Measurements from ENCODE around the gene MRAP.
"Not testable (repeated sequence)": the region's sequence is repeated elsewhere in the genome, so short reads cannot be mapped to it uniquely, and the experiment has no call there.

Gene MRAP

DNA sequence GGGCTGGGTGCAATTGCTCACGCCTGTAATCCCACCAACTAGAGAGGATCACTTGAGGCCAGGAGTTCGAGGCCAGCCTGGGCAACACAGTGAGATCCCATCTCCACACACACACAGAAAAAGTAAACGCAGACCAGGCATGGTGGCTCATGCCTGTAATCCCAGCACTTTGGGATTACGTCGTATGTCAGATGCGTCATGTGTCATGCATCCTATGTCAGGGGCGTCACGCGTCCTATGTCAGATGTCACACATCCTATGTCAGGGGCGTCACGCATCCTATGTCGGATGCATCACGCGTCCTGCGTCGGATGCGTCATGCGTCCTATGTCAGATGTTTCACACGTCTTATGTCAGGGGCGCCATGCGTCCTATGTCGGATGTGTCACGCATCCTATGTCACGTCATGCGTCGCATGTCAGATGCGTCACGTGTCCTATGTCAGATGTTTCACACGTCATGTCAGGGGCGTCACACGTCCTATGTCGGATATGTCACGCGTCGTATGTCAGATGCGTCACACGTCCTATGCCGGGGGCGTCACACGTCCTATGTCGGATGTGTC, 1.5 kb downstream of the MRAP start:
- no peak for DNase-seq

DNA sequence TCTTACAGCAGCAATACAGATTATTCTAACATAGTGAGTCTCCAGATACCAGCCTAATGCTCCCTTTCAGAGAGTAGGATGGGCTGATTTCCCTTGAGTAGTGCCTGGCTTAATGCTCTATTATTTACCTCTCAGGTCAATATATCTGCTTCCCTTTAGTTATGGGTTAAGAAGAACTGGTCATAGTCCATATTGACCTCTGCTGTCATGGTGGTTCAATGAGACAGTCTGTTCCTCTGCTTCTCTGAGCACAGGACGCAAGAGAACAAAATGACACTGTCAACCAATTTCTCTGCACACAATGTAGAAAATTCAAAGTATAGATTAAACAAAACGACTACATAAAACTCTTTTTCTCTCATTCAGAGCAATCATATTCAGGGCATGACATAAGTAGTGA, 2.9 kb downstream of the MRAP start:
- DNase-seq = no peak

DNA sequence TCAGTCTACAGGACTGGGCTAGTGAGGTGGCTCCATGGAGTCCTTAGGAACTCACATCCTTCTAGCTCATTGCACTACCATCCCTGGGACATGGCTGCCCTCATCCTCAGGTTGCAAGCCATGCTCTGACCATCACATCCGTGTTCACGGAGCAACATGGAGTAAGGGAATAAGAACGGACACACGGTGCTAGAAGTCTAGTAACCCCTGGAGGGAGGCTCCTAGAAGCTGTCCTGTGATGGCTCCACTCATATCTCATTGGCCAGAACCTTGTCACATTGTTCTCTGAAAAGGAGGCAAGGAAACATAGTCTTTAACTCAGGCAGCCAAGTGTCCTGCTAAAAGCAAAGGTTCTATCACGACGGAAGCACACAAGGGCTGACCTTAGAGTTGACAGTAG, 3.9 kb downstream of the MRAP start:
- no peak for DNase-seq

DNA sequence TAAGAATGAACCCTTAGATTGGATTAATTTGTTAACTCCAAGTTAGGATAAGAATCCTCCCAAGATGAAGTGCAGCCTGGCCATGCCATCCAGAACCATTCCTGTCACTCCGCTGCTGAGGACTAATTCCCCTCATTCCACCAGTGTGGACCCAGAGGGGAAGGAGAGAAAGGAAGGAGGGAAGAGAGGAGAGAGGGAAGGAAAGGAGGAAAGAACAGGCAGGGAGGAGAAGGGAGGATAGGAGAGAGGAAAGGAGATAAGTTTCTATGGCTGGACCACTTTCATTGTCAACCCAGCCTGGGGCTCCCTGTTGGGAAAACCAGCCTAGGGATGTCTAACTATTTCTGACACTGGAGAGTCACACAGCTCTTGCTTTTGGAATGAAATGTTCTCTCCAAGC, 4.7 kb downstream of the MRAP start:
- no peak for DNase-seq

- DNase-seq = no peak
Observed at GRCh38 chr21:32304998-32305397, 6.3 kb downstream of the MRAP start.

DNA sequence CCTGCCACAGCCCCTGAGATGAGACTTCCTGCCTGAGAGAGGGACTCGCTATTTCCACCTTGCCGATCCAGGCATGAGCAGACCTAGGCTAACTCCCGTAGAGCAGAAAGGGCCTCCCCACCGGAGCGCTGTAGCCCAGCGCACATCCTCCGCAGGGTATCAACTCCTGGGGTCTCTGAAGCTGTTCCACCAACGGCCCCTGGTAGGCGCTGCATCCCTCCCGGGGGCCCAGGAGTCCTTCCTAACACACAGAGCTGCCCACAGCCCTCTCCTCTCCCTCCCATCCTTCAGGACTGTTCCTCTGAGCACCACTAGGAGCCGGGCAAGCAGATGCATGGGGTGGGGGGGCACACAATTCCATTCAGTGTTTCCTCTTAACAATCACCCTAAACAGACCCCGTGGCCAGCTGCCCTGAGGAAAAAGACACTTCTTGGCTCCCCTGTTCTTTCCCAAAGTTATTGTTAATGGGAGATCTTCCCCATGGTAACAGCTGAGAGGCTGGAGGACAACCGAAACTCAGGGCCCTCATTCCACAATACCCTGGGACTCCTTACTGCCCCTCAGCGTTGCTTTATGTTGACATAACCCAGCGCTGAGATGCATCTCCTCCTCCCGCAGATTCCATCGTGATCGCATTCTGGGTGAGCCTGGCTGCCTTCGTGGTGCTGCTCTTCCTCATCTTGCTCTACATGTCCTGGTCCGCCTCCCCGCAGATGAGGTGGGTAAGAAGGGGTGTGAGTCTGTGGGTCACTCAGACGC, 7.5 kb downstream of the MRAP start:
- DNase-seq = peak; percentile 47

GRCh38 chr21:32307706-32308105, 9.1 kb downstream of the MRAP start:
- DNase-seq = no peak

DNA sequence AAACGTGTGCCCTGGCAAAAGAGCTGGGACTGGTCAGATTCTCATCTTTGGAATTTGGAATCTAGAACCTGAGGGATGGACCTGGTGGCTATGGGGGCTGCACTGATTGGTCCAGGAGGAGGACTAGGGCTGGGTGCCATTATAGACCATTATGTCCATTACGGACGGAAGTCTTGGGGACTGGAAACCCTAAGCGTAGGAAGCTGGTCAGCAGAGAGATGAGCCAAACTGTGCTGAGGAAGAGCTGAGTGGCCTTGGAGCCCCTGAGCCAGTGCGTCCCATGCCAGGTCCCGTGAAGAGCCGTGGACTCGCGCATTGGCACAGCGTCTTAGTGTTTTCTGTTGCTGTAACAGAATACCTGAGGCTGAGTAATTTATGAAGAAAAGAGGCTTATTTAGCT, 10.0 kb downstream of the MRAP start:
- no peak for DNase-seq

DNA sequence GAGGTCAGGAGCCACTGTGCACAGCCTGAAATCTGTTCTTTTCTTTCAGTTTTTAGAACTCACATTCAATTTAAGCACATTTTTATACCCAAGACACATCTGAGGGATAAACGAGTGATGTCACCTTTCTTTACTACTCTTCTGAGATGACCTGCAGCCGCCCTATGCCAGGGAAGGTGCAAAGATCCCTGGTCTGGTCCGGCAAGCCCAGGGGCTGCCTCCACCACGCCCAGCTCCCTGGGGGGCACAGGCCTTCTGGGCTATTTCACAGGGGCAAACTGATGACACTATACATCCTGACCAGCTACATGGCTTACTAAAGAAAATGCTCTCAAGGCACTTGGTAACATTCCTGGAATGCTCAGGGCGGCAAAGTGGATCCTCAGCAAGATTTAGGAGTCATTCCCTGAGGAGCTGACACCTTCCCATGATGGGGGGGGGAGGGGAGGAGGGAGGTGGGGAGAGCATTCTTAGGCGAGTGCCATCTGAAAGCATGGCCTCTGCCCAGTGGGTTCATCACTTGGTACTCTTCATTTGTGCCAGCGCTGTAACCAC, 11.3 kb downstream of the MRAP start:
- no peak for DNase-seq

GRCh38 chr21:32310976-32311375, 12.3 kb downstream of the MRAP start:
- not testable (repeated sequence) for DNase-seq

DNA sequence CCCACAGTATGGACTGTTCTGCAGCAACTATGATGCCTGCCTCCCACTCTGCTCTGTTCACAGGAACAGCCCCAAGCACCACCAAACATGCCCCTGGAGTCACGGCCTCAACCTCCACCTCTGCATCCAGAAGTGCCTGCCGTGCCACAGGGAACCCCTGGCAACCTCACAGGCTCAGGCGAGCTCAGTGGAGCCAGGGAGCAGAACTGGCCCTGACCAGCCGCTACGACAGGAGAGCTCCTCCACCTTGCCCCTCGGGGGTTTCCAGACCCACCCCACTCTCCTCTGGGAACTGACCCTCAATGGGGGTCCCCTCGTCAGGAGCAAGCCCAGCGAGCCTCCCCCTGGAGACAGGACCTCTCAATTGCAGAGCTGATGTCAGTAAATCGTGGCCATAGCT, 13.0 kb downstream of the MRAP start:
- DNase-seq = no peak

GRCh38 chr21:32312326-32312725, 13.7 kb downstream of the MRAP start:
- no peak for DNase-seq

- DNase-seq = no peak
Observed at GRCh38 chr21:32312976-32313375, 14.3 kb downstream of the MRAP start.

GRCh38 chr21:32314806-32315205, 16.2 kb downstream of the MRAP start:
- DNase-seq = no peak

GRCh38 chr21:32315511-32316281, 17.0 kb downstream of the MRAP start:
- no peak for DNase-seq

DNA sequence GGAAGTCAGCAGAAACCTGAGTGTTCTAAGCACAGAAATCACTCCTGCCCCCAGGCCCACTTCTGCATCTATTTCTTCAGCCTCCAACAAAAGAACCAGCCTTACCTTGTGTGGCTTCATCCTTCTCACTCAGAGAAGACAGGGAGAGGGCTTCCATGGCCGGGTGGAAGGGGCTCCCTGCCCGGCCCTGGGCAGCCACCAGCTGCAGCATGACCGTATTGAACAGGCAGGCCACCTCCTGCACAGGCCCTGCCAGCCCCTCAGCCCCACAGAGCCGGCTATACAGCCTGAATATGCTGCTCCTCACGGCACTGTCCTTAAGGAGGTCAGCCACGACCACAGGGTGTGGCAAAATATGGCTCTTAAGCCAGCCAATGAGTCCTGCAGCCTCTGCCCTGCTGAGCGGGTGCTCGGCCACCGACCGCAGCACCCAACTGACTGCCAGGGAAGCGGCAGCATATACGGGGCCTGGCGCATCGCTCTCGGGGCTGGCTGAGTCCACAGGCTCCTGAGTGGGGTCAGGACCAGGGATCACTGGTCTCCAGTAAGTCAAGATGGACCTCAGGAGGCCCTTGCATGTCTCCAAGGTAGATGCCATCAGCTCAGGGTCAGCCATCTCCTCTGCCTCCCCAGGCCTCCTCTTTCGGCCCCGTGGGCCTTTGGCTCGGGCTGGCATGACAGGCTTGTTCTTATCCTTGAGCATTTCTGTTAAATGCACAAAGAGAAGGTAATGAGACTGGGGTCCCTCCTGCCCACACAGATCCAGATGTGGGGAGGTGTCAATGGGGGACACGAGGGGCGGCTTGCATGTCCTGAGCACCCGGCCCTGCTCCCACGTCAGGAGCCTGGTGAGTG, 17.9 kb downstream of the MRAP start:
- DNase-seq = no peak

- DNase-seq = no peak
Observed at GRCh38 chr21:32317726-32318125, 19.1 kb downstream of the MRAP start.

DNA sequence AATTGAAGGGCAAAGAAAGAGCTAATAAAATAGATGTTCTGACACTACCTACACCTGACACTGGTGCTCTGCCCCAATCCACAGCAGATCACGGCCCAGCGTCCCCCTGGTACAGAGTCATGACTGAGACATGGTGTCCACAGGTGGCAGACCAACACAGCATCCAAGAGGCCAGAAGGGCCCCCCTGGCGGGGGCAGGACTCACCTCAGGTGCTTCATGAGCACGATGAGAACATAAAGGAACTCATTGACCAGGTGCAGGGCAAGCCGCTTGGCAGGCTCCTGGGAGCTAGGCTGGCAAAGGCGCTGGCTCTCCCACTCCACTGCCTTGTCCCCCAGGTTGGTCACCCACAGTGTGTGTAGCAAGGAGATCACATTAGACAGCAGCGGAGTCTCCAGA, 20.4 kb downstream of the MRAP start:
- no peak for DNase-seq

DNA sequence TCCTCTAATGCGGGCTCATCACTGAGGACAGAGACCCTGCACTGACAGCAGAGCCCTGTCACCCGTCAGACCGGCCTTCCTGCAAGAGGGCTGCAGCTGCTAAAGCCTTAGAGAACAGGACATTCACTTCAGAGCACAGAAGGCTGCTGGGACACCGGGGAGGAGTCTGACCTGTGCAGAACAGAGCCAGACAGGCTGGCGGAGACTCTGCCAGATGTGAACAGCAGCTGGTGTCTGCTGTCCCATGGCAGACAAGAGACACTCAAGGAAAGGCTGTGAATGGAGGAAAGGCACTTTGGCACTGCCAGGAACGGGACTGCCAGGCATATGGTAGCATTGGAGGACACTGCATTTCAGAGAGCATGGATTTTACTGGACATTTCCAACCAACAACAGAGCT, 21.4 kb downstream of the MRAP start:
- DNase-seq = no peak

GRCh38 chr21:32320726-32321125, 22.1 kb downstream of the MRAP start:
- no peak for DNase-seq

DNA sequence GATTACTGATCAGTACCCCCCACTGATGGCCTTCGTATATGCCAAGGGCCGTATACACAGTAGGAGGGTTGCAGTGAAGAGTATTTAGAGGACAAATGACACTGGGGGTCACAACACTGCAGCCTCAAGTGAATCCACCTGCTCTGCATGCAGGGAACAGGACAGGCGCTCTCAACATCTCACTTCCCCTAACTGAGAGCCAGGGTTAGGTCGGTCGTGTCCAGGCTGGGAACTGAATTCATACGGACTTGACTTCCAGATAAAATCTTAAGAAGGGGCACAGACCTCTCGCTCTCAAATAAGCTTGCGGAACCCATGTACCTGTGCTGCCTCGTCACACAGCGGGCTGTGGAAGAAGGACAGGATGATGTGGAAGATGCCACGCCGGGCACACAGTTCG, 22.8 kb downstream of the MRAP start:
- no peak for DNase-seq

- DNase-seq = no peak
Observed at GRCh38 chr21:32322103-32322502, 23.4 kb downstream of the MRAP start.

GRCh38 chr21:32322676-32323075, 24.0 kb downstream of the MRAP start:
- DNase-seq = no peak

Data from left hindlimb (tissue), 1 donor.